MM.1S (cell line): ENCODE data around the gene C11orf54.

Experiments
- EZH2phosphoT487 ChIP-seq: fragments of 300-600 bp; sonication (generic); IDR thresholded peaks from 2 replicates; pipeline ENCODE4 v1.6.1; 2018; ENCODE audit warnings: antibody characterized with exemption, low read length
- TF ChIP-seq, protein P1 (sequence below): fragments of 300-600 bp; sonication (generic); IDR thresholded peaks from 2 replicates; pipeline ENCODE4 v1.5.1; 2016; ENCODE audit warnings: antibody characterized with exemption, low read length, mixed read lengths

DNA sequence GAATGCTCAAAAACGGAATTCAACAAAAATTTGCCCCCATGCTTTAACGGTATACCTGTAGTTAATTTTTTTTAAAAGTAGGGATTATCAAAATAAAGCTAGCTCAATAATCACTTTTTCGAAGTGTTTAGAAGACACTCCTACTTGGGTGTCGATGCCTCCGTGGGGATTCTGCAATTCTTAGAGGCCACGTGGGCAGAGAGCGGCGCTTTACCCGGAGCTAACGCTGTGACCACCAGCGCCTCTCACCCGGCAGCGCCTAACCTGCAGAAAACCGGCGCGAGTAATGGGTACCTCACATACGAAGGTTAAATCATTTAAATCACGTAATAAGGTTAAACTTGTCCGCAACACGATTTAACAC lies 760 bp upstream of the C11orf54 start:
- TF ChIP-seq, protein P1, sequence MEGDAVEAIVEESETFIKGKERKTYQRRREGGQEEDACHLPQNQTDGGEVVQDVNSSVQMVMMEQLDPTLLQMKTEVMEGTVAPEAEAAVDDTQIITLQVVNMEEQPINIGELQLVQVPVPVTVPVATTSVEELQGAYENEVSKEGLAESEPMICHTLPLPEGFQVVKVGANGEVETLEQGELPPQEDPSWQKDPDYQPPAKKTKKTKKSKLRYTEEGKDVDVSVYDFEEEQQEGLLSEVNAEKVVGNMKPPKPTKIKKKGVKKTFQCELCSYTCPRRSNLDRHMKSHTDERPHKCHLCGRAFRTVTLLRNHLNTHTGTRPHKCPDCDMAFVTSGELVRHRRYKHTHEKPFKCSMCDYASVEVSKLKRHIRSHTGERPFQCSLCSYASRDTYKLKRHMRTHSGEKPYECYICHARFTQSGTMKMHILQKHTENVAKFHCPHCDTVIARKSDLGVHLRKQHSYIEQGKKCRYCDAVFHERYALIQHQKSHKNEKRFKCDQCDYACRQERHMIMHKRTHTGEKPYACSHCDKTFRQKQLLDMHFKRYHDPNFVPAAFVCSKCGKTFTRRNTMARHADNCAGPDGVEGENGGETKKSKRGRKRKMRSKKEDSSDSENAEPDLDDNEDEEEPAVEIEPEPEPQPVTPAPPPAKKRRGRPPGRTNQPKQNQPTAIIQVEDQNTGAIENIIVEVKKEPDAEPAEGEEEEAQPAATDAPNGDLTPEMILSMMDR = no peak
- no peak for TF ChIP-seq EZH2phosphoT487
